Lung (tissue), 12 donors: Measurements from ENCODE around the gene ZNF473. TPM values are rescaled to one million over a fixed set of nuclear protein-coding genes. Genes with fewer than 3 reads are reported as not detected.

Experiments
- ATAC-seq: fragments of 200-7000 bp; cut with Tn5 transposase; one replicate; pipeline ENCODE4 v1.9.1; 2020; ENCODE audit warnings: moderate number of reproducible peaks; ENCODE audit not compliant: insufficient read depth, low FRiP score
- DNase-seq, 3 donors: peaks; one replicate each; pipeline ENCODE4 v3.0.0-alpha.2; 2013 to 2017
- H3K27ac ChIP-seq, 2 donors: one replicate each; pipeline ENCODE4 v1.5.1; 2013; ENCODE audit warnings: mild to moderate bottlenecking in 2 of 2, moderate library complexity in 2 of 2, control low read depth in 1 of 2, inconsistent platforms in 1 of 2, low read depth in 1 of 2, low read length in 1 of 2
- H3K27me3 ChIP-seq, 3 donors: one replicate each; pipeline ENCODE4 v1.5.1; 2013; ENCODE audit warnings: low read length in 2 of 3; ENCODE audit not compliant: control insufficient read depth in 3 of 3, insufficient read depth in 3 of 3
- H3K36me3 ChIP-seq, 4 donors: one replicate each; pipeline ENCODE4 v1.5.1; 2013; ENCODE audit warnings: low read length in 4 of 4, mild to moderate bottlenecking in 1 of 4, moderate library complexity in 1 of 4; ENCODE audit not compliant: control insufficient read depth in 4 of 4, insufficient read depth in 4 of 4
- H3K4me1 ChIP-seq, 5 donors: one replicate each; pipeline ENCODE4 v1.5.1; 2013; ENCODE audit warnings: low read length in 5 of 5, mild to moderate bottlenecking in 2 of 5, moderate library complexity in 1 of 5; ENCODE audit not compliant: control insufficient read depth in 5 of 5, insufficient read depth in 5 of 5
- H3K4me3 ChIP-seq: one replicate; pipeline ENCODE4 v1.5.1; 2013; ENCODE audit warnings: mild to moderate bottlenecking, control low read depth, moderate library complexity
- H3K9ac ChIP-seq, 2 donors: one replicate each; pipeline ENCODE4 v1.5.1; 2013; ENCODE audit warnings: low read length in 2 of 2, control low read depth in 1 of 2; ENCODE audit not compliant: insufficient read depth in 1 of 2
- H3K9me3 ChIP-seq, 4 donors: one replicate each; pipeline ENCODE4 v1.5.1; 2013; ENCODE audit warnings: low read length in 3 of 4, mild to moderate bottlenecking in 1 of 4, moderate library complexity in 1 of 4; ENCODE audit not compliant: control insufficient read depth in 4 of 4, insufficient read depth in 3 of 4
- WGBS, 2 donors: extraction: QIAGEN DNeasy Blood & Tissue Kit; methylation state at CpG; one replicate each; pipeline ENCODE4 v1.1.7; 2013; 5-methylcytosine and 5-hydroxymethylcytosine counted together
- polyA plus RNA-seq, 2 donors: library from polyadenylated mRNA; stranded (reverse); fragments of 200-250 nt; gene quantifications; one replicate each; pipeline ENCODE4 v1.2.1, GENCODE V29; 2013
- total RNA-seq, 2 donors: library from RNA; depleted of rRNA in 1 of 2; stranded (reverse); fragments of >200 nt in 1 of 2; gene quantifications; one replicate each; pipeline ENCODE4 v1.2.1, GENCODE V29; 2014 to 2021
- TF ChIP-seq, protein P1 (sequence below): IDR thresholded peaks from 2 replicates; pipeline ENCODE4 v1.5.1; 2012; ENCODE audit warnings: mild to moderate bottlenecking; ENCODE audit errors: control extremely low read depth, extremely low read depth
- donor health status: control.
- donor health status: control.
- donor health status: Bipolar disorder and iron deficiency.
- donor health status: healthy.
- donor health status: DM: yes; HTN: yes; CAD: no.

Gene ZNF473
- total and polyA plus RNA-seq, 4 donors: 2.8 to 10.4 (median 6.6) TPM

DNA sequence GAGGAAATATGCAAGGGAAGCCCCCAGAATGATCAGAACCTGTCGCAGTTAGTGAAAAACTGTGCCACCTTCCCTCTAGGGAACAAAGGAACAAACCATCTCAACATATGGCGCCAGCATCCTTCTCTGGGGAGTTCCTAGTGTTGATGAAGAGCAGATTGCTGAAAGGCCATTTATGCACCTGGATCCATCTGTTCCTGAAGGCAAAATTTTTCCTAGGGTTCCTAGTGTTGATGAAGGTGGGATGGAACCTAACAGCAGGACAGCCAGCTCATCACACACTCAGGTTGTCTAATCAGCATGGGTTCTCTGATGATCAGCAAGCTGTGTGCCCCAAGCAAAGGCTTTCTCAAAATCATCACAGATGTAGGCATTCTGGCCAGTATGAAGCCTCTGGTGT, 32.6 kb downstream of the ZNF473 start:
- Histone ChIP-seq H3K27me3 (no peaks in the 10 kb centered on the region), H3K4me3 (no peak overlapping the region), H3K27ac (no peak overlapping the region), H3K9me3 (peaks cover 0 to 28% (median 15%) of the 10 kb centered on the region in 4 donors), H3K4me1 (no peaks in the 10 kb centered on the region), H3K9ac (no peak overlapping the region), H3K36me3 (no peaks in the 10 kb centered on the region)
- WGBS, 2 donors: 87 to 89% methylated on average over 2 of the region's 2 CpGs
- ATAC-seq: no peak
- TF ChIP-seq, protein P1, sequence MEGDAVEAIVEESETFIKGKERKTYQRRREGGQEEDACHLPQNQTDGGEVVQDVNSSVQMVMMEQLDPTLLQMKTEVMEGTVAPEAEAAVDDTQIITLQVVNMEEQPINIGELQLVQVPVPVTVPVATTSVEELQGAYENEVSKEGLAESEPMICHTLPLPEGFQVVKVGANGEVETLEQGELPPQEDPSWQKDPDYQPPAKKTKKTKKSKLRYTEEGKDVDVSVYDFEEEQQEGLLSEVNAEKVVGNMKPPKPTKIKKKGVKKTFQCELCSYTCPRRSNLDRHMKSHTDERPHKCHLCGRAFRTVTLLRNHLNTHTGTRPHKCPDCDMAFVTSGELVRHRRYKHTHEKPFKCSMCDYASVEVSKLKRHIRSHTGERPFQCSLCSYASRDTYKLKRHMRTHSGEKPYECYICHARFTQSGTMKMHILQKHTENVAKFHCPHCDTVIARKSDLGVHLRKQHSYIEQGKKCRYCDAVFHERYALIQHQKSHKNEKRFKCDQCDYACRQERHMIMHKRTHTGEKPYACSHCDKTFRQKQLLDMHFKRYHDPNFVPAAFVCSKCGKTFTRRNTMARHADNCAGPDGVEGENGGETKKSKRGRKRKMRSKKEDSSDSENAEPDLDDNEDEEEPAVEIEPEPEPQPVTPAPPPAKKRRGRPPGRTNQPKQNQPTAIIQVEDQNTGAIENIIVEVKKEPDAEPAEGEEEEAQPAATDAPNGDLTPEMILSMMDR: no peak
- no peak for DNase-seq

DNA sequence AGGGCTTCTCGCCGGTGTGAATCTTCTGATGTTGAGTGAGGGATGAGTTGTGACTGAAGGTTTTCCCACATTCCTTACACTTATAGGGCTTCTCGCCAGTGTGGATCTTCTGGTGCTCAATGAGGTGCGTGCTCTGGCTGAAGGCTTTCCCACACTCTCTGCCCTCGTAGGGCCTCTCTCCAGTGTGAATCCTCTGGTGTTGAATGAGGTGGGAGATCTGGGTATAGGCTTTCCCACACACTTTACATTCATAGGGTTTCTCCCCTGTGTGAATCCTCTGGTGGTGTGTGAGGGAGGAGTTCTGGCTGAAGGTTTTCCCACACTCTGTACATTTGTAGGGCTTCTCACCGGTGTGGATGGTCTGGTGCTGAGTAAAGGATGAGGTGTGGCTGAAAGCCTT, 33.2 kb downstream of the ZNF473 start:
- 87 to 94% methylated on average over 6 of the region's 6 CpGs for WGBS, 2 donors
- DNase-seq: no peak

DNA sequence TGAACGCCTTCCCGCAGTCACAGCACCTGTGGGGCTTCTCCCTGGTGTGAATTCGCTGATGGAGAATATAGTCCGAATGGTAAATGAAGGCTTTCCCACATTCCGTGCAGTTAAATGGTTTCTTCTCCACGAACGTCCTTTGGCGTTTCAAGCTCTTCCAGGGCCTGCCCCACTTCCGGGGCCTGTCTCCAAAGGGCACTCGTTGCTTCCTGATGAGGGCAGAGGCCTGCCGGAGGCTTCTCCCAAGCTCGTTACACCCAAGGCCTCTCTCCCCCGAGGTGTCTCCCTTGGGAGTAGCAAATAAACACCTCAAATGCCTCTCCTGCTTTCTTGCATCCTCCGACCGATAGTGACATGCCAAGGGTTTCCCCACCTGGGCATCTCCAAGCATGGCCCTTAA, 34.3 kb downstream of the ZNF473 start:
- 83 to 87% methylated on average over 15 of the region's 15 CpGs for WGBS, 2 donors
- ATAC-seq: no peak
- no peak for DNase-seq
- peaks cover 0 to 28% (median 15%) of the 10 kb centered on the region in 4 donors for H3K9me3 ChIP-seq
- TF ChIP-seq, protein P1: no peak
- no peak overlapping the region for H3K4me3 ChIP-seq
- H3K27ac ChIP-seq: no peak overlapping the region
- H3K4me1 ChIP-seq: no peaks in the 10 kb centered on the region
- H3K9ac ChIP-seq: no peak overlapping the region
- no peaks in the 10 kb centered on the region for H3K36me3 ChIP-seq
- no peaks in the 10 kb centered on the region for H3K27me3 ChIP-seq

More for the DNA sequence above, 33.2 kb downstream of the ZNF473 start:
- Histone ChIP-seq H3K27ac (no peak overlapping the region), H3K27me3 (no peaks in the 10 kb centered on the region), H3K9ac (no peak overlapping the region), H3K36me3 (no peaks in the 10 kb centered on the region), H3K4me3 (no peak overlapping the region), H3K4me1 (no peaks in the 10 kb centered on the region), H3K9me3 (peaks cover 0 to 28% (median 15%) of the 10 kb centered on the region in 4 donors)
- TF ChIP-seq, protein P1: no peak
- no peak for ATAC-seq

DNA sequence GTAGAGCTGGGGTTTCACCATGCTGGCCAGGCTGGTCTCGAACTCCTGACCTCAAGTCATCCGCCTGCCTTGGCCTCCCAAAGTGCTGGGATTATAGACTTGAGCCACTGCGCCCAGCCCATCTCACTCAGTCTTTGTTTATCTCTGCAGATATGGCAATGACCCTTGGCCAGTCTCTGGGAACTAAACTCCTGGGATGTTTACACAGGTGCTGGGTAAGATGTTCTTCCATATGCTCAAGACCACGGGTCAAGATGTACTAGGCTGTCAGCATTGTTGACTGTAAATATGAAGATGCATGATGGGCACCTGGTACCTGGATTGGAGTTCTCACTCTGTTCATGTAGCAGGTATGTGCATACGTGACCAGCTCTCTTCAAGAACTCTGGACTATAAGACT, 35.8 kb downstream of the ZNF473 start:
- TF ChIP-seq, protein P1: no peak
- no peak overlapping the region for H3K4me3 ChIP-seq
- WGBS, 2 donors: 70 to 76% methylated on average over 5 of the region's 5 CpGs
- H3K27ac ChIP-seq: no peak overlapping the region
- H3K9ac ChIP-seq: no peak overlapping the region
- no peaks in the 10 kb centered on the region for H3K27me3 ChIP-seq
- H3K9me3 ChIP-seq: peaks cover 0 to 34% (median 15%) of the 10 kb centered on the region in 4 donors
- DNase-seq (no peak), ATAC-seq (no peak)
- H3K36me3 ChIP-seq: no peaks in the 10 kb centered on the region
- H3K4me1 ChIP-seq: no peaks in the 10 kb centered on the region
